H54 (cell line): ENCODE results near the gene BCAS3.
A peak's percentile ranks its signal among the peaks of the same experiment; 100 is the strongest.

ENCODE experiments used
- DNase-seq: peaks from one replicate; pipeline ENCODE4 v3.0.0; 2011; ENCODE audit warnings: low spot score, mixed read lengths; ENCODE audit not compliant: insufficient read length
- FAIRE-seq: peaks from 3 replicates; lab custom pipeline; 2011; peaks lifted over from hg19 to GRCh38; lab: Jason Lieb, UNC
- POLR2A ChIP-seq: IDR thresholded peaks from 2 replicates; pipeline ENCODE4 v1.6.1; 2011; ENCODE audit warnings: low read depth, mild to moderate bottlenecking, low read length

The BCAS3 gene

GRCh38 chr17:61249649-61250299, 572.1 kb downstream of the BCAS3 start:
- DNase-seq = no peak
- TF ChIP-seq POLR2A = no peak
- FAIRE-seq = no peak

- no peak for TF ChIP-seq POLR2A
- peak; percentile 11 for FAIRE-seq
- no peak for DNase-seq
Measured at GRCh38 chr17:61250335-61250890, 572.8 kb downstream of the BCAS3 start.

- FAIRE-seq (no peak), DNase-seq (peak; percentile 27)
- TF ChIP-seq POLR2A = no peak
Measured at GRCh38 chr17:61251939-61252865, 574.6 kb downstream of the BCAS3 start.

GRCh38 chr17:61253362-61253761, 575.7 kb downstream of the BCAS3 start:
- FAIRE-seq (no peak), DNase-seq (no peak)
- TF ChIP-seq POLR2A = no peak

- DNase-seq = no peak
- TF ChIP-seq POLR2A = no peak
- FAIRE-seq = no peak
Measured at GRCh38 chr17:61253937-61254574, 576.4 kb downstream of the BCAS3 start.

GRCh38 chr17:61254904-61255303, 577.3 kb downstream of the BCAS3 start:
- no peak for TF ChIP-seq POLR2A
- FAIRE-seq = no peak
- DNase-seq = no peak

GRCh38 chr17:61255647-61256046, 578.0 kb downstream of the BCAS3 start:
- no peak for FAIRE-seq
- DNase-seq = no peak
- TF ChIP-seq POLR2A = no peak

- FAIRE-seq = no peak
- TF ChIP-seq POLR2A = no peak
- no peak for DNase-seq
Measured at GRCh38 chr17:61259360-61259759, 581.7 kb downstream of the BCAS3 start.

- DNase-seq (no peak), FAIRE-seq (no peak)
- no peak for TF ChIP-seq POLR2A
Measured at GRCh38 chr17:61260071-61260797, 582.6 kb downstream of the BCAS3 start.

GRCh38 chr17:61261001-61261637, 583.5 kb downstream of the BCAS3 start:
- TF ChIP-seq POLR2A = no peak
- DNase-seq (no peak), FAIRE-seq (no peak)

- no peak for FAIRE-seq
- no peak for DNase-seq
- no peak for TF ChIP-seq POLR2A
Measured at GRCh38 chr17:61265397-61265796, 587.7 kb downstream of the BCAS3 start.

GRCh38 chr17:61267847-61268246, 590.2 kb downstream of the BCAS3 start:
- FAIRE-seq (no peak), DNase-seq (no peak)
- no peak for TF ChIP-seq POLR2A

GRCh38 chr17:61275395-61275794, 597.7 kb downstream of the BCAS3 start:
- no peak for DNase-seq
- no peak for TF ChIP-seq POLR2A
- FAIRE-seq = no peak

GRCh38 chr17:61276806-61277205, 599.2 kb downstream of the BCAS3 start:
- TF ChIP-seq POLR2A = no peak
- FAIRE-seq (no peak), DNase-seq (no peak)
